Measurements from ENCODE around the gene CHL1.

DNA sequence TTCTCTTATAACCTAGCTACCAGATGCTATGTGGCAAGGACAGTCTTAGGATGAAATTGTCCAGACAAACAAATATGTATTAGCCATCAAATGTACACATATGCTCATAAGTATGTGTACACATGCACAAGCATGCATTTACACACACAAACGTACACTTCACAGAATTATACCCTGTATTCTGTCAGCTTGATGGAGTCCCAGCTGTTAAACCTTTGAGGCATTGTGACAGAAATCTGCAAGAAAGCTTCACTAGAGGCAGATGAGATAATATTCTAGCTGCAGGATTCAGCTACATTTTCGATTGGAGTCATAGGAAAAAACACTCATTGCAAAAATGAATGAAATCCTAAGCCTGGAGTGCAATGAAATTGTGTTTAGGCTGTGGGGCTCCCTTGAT, 110.6 kb downstream of the CHL1 start:
- TF ChIP-seq, protein P1, sequence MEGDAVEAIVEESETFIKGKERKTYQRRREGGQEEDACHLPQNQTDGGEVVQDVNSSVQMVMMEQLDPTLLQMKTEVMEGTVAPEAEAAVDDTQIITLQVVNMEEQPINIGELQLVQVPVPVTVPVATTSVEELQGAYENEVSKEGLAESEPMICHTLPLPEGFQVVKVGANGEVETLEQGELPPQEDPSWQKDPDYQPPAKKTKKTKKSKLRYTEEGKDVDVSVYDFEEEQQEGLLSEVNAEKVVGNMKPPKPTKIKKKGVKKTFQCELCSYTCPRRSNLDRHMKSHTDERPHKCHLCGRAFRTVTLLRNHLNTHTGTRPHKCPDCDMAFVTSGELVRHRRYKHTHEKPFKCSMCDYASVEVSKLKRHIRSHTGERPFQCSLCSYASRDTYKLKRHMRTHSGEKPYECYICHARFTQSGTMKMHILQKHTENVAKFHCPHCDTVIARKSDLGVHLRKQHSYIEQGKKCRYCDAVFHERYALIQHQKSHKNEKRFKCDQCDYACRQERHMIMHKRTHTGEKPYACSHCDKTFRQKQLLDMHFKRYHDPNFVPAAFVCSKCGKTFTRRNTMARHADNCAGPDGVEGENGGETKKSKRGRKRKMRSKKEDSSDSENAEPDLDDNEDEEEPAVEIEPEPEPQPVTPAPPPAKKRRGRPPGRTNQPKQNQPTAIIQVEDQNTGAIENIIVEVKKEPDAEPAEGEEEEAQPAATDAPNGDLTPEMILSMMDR (conservative IDR thresholded peaks at IDR 0.05 in 1 of 2, IDR thresholded peaks at IDR 0.05 in 1 of 2; ENCODE audit: low read depth in 1 of 2, low read length in 2 of 2), result no peak
- no peak for TF ChIP-seq EZH2 (IDR thresholded peaks at IDR 0.05; ENCODE audit: low read length, missing control alignments)

Measured in fibroblast of lung (primary cell).